Stromal cell of bone marrow (primary cell): ENCODE data around the gene MTHFD1L.
"Not testable (repeated sequence)": the region's sequence is repeated elsewhere in the genome, so short reads cannot be mapped to it uniquely, and the experiment has no call there.

Experiments used
- DNase-seq: peaks from one replicate; pipeline ENCODE4 v3.0.0-alpha.2; 2012; ENCODE audit warnings: low read depth

Gene MTHFD1L

DNA sequence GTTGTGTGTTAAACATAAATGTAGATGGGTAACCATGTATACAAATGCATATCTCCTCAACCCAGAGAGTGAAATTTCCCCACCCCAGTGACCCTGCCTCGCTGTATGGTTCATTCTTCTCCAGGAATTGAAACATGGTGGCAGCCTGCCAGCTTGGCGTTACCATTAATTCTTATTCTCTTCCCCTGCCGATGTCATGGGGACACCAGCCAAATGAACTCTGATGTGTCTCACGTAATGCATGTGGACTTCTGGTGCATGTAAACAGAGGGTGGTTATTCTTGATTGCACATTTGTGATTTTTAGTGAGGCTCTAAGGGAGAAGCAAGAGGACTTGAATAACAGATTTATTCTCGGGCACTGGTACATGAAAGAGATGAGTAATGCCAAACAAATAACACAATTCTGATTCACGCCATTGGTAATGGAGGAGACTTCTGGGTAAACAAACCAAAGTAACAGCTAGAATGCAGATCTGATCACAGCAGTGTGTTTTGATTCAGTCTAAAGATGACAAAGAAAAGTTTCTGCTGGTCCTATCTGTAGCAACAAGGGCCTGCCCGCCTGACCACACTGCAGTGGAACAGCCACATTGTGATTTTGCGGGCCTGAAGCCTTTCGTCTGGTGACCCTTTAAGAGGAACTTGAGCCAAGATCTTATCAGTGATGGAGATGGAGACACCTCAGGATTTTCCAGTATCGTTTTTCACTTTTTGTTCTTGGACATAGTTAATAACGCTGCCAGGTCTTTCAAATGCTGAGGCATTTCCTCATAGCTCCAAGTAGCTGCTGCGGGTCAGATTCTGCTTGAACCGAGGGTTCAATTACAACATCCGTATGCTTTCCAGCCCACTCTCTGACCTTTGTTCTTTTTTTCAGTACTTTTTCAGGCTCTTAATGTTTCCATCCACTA is 202.4 kb downstream of the MTHFD1L start:
- peak; percentile 94 for DNase-seq

DNA sequence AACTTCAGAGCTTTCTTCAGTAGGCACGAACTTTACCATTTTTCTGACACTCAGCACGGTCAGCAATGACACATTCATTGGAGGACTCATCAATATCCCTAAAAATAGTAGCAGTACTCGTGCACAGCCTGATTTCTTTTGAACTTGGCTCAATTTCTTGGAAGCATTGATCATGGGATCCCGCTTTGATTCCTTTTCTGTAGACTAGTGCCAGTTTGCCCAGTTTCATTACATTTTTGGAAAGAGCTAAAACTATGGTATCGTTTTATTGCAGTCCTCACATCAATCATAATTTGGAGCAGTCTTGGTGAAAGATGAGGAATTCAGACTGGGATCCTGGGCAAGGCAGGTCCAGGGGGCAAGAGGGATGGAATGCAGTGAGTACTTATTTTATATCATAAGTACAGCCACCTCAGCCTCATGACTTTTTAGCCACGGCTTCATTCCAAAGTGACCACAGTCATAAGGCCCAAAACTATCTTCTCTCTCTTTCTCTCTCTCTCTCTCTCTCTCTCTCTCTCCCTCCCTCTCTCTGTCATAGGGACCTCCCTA is 203.3 kb downstream of the MTHFD1L start:
- DNase-seq, result peak; percentile 72

DNA sequence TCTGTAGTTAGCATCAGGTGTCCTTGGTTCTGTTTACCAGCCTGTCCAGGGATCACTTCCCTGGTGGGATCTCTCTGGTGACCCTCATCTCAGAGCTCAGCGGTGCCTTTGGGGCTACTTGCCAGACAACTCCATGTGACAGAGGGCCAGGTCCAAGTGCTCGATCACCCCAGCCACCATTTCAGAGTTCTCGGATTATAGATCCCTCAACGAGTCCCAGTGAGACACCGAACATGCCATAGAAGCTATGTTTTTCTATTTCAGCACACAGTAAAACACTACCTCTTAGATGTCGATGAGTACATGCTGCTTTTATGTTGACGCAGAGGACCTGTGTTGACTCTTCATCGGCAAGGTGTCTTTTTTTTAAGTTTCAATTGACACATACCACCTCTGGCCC is 204.1 kb downstream of the MTHFD1L start:
- DNase-seq, result no peak

DNA sequence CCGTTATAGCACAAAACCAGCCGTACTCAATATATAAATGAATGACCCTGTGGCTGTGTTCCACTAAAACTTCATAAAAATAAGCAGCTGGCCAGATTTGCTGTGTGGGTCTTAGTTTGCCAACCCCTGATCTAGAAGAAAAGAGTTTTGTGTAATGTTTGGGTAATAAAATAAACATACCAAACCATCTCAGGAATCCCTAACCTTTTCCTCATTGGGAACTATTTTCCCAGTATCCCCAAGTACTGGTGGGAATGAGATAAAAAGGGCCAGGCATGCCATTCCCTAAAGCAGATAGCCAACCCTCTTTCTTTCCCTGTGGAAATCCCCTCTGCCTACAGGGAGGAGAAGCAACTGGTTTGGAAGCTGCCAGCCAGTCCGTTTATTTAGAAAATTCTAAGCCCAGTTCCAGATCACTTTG is 205.1 kb downstream of the MTHFD1L start:
- DNase-seq, result no peak

DNA sequence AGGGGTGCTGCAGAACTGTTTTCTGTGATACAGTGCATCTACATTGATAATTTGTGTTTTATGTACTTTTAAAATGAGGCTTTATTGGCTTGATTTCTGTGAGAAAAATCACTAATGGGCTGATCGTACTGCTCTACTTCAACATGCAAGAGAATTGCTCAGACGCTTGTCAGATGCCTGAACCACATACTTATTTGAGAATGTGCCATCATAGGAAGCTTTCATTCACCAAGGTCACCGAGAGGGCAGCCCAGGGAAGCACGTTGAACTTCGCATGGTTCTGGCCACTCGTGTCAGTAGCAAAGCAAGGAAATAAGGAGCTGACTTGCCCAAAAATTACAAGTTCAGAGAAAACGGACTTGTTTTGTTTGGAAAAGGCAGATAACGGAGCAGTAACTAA is 205.8 kb downstream of the MTHFD1L start:
- peak; percentile 91 for DNase-seq

DNA sequence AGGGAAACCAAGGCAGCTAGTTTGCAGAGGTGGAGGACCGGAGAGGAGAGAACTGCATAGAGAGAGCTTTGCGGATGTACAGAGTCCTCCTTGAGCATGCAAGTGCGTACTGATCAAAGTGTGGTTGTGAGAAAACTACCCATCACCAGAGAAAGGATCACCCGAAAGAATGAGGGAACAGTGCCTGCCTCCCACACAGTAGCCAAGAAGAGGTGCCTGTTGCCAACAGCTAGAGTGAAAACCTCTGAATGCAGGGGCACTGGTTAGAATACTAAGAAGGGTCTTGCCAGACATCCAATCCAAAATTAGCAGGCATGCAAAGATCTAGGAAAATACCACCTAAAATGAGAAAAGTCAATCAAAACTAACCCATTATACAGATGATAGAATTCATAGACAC is 207.6 kb downstream of the MTHFD1L start:
- DNase-seq, result no peak

DNA sequence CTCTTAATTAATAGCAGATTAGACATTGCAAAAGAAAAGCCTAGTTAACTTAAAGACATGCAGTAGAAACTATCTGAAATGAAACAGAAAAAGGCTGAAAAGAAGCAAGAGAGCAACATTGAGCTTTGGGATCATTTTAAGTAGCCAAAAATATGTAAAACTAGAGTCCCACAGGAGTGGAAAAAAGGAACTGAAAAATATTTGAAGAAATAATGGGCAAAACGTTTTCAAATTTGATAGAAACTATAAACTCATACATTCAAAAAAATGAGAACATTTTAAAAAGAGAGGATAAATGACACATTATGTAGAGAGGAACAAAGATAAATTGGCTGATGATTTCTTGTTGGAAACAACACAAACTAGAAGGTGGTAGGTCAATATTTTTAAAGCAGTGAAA is 208.2 kb downstream of the MTHFD1L start:
- no peak for DNase-seq

DNA sequence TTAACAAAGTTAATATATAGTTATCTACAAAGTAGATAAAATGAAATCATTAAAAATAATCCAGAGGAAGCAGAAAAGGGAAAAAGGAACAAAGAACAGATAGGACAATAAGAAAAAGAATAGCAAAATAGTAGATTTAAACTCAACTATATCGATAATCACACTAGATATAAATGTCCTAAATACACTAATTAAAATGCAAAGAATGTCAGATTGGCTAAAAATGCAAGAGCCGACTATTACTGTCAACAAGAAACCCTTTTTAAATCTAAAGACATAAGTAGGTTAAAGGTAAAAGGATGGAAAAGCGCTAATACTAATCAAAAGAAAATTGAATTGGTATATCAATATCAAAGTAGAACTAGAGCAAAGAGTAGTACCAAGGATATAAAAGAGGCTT is 209.5 kb downstream of the MTHFD1L start:
- no peak for DNase-seq

DNA sequence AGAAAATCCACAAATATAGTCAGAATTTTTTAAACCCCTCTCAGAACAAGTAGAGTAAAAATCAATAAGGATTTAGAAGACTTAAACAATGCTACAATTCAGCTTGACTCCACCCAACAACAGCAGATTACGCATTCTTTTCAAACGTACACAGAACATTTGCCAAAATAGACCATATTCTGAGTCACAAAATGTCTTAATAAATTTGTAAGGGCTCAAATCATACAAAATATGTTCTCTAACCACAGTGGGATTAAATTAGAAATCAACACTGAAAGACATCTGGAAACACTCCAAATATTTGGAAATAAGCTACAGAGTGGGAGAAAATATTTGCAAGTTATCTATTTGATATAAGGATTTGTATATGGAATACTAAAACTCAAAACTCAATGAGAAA is 210.0 kb downstream of the MTHFD1L start:
- no peak for DNase-seq

DNA sequence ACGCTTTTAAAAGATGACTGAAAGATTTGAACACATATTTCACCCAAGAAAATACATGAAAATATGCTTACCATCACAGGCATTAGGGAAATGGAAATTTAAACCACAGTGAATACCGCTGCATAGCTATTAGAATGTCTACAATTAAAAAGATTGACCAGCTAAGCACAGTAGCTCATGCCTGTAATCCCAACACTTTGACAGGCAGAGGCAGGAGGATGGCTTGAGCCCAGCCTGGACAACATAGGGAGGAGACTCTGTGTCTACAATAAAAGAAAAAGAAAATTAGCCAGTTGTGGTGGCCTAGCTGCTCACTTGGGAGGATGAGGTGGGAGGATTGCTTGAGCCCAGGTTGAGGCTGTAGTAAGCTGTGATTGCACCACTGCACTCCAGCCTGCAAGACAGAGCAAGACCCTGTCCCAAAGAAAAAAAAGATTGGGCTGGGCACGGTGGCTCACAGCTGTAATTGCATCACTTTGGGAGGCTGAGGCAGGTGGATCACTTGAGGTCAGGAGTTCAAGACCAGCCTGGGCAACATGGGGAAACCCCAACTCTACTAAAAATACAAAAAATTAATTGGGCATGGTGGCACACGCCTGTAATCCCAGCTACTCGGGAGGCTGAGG is 210.5 kb downstream of the MTHFD1L start:
- DNase-seq, result no peak

DNA sequence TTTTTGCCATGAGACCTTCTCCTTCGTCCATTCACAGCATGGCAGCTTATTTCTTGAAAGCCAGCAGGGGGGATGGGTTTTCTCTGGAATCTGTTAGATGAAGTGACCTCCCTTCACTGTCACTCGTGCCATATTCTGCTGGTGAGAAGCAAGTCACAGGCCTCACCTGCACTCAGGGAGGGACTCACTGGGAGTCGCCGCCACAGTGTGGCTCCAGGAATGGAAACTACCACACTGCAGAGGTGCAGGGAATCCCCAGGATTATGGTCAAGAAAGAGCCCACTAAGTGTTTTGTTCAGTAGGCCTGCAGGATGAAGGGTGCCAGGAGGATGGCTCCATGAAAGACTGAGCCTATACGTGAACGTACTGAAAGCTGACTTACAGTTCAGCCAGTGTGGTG is 213.2 kb downstream of the MTHFD1L start:
- DNase-seq, result no peak

DNA sequence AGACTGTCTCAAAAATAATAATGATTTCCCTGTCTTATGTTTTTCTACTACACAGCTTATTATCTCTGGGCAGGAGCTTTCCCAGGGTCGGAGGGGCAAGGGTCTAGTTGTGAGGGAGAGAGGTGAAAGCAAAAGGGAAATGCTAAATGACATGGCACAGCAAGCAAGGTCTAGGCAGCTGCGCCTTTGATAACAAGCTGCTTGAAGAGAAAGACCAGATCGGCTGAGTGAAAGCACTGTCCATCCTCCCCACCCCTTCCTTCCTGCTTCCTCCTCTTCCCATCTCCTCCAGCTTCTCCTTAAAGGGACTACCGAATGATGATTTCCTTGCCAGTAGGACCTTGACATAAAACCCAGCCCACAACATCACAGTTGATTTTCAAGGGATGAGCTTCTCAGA is 216.2 kb downstream of the MTHFD1L start:
- no peak for DNase-seq

DNA sequence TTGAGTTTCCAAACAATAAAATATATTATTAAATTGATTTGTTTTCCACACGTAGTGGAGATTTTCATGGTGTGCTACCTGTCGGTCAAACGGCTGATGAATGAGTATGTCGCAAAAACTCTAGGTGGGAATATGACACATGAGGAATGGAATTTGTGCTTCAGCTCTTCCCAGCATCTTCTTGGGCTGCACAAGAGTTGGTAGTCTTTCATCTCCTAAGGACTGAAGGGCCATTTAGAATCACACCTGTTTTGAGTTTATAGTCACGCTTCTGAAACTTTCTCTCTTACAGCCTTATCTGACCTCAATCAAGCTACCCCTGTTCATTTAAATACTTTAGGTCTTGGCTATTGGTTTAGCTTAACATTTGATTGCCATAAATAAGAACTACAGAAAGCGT is 216.6 kb downstream of the MTHFD1L start:
- no peak for DNase-seq

DNA sequence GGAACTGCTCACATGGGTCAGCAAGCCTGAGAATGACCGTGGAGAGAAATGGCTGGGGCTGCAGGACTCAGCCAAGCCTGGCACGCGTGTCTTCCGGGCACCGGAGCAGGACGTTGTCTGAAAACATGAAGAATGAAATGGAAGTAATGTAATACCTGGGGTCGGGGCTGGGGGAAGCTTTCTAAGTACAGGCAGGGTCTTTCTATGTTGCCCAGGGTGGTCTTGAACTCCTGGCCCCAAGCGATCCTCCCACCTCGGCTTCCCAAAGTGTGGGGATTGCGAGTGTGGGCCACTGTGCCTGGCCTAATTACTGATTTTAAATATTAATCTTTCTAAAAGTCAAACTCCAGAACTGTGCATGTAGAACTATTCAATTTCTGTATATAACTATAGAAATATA is 218.8 kb downstream of the MTHFD1L start:
- no peak for DNase-seq

DNA sequence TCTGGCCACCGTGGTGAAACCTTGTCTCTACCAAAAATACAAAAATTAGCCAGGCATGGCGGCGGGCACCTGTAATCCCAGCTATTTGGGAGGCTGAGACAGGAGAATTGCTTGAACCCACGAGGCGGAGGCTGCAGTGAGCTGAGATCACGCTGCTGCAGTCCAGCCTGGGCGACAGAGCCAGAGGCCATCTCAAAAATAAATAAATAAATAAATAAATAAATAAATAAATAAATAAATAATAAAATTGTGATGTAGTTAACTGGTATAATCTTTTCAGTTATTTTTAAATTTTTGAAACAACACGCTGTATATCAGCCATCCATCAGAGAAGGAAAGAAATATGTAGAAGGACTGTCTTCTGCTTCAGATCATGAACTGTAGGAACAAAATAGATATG is 221.6 kb downstream of the MTHFD1L start:
- DNase-seq, result not testable (repeated sequence)

DNA sequence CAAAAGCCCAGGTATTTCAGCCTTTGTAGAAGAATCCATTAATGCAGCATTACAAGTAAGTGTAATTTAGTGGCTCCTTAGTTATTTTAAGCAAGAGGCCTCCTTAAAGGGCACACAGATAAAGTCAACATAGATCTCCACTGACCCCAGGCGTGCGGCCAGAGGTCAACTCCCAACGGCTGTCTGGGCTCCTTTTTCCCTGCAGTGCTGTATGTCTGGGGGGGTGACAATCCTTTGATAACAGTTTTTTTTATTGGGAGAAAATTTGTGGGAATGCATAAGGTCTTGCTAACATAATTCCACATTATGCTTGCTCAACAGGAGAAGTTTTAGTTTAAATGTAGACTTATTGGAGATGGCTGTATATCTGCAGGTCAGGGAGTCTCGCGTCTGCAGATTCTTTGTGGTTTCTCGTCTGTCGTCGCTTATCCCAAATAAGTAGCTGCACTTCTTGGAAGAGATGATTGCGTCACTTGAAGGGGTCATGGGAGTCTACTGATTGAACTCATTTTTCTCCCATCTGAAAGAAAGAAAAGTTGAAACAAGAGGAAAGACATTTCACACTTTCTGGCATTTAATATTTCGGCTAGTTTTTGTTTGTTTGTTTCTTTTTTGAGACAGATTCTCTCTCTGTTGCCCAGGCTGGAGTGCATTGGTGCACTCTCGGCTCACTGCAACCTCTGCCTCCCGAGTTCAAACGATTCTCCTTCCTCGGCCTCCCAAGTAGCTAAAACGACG is 222.5 kb downstream of the MTHFD1L start:
- peak; percentile 53 for DNase-seq

DNA sequence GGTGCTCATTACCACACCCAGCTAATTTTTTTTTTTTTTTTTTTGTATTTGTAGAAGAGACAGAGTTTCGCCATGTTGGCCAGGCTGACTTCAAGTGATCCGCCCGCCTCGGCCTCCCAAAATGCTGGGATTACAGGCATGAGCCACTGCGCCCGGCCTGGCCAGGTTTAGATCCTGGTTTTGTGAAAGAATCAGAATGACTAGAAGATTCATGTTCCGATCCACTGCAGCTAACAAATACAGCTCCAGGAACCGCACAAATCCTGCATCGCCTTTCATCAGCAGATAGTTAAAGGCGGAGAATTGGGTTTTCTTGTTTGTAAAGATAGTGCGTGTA is 223.1 kb downstream of the MTHFD1L start:
- DNase-seq, result no peak

DNA sequence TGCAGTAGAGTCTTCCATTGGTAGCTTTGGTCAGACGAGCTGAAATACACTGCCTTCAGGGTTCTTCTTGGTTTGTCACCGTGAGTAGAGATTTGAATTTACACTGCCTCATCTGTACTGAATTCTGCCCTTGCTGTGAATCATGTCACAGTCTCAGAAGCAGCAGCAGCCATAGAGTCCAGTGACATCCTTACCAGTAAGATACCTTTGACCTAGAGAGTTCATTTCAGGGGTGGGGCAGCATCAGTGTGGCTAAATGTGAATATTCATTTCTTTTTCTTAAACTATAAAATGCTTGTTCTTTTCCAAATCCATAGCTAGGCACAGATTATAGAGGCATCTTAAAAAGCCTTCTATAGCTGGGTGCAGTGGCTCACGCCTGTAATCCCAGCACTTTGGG is 223.5 kb downstream of the MTHFD1L start:
- DNase-seq, result no peak

DNA sequence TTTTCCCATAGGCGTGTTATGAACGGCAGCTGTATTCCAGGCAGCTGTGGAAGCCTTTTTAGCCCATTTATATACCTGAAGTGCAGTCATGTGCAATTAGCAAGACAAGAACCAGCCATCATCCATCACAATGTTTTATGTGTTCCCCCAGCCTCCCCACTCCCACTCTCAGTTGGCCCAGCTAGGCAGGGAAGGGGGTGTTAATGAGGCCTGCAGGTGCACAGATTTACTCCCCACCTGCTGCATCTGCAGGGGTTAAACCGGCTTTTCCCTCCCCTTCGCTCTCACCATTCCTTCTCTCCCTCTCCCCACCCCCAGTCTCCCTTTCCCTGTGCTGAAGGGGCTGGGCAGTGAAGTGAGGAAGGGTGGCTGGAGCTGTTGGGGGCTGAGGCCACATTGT is 224.5 kb downstream of the MTHFD1L start:
- no peak for DNase-seq

DNA sequence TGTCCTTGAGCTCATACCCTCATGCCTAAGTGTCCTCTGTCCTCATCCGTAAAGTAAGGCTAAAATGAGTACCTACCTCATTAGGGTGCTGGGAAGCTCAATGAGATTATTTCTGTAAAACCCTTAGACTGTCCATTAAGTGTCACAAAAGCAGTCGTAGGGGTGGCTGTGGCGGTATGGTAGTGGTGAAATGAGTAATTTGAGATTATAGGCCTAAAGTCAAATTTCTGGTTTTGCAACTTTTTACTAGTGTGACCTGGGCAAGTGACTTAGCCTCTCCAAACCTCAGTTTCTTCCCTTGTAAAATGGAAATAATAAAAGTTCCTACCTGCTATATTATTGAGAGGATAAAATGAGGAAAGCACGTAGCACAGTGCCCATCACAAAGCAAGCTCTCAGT is 226.1 kb downstream of the MTHFD1L start:
- no peak for DNase-seq

DNA sequence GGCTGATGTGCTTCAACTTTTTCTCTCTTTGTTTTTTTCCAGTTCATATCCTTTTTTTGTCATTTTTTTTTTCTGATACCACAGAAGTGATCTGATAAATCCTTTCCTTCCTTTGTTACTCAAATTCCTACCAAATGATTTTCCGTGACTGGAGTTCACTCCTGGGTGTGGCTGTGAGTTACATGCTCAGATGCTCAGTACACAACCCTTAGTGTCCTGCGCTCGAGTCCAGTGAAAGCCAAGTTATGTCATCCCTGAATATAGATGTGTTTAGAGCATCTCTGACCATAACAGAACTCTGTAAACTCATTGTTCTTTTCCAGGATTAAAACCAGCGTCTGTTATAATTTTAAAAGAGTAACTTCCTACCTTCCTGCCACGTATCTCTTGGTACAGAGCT is 227.1 kb downstream of the MTHFD1L start:
- no peak for DNase-seq

DNA sequence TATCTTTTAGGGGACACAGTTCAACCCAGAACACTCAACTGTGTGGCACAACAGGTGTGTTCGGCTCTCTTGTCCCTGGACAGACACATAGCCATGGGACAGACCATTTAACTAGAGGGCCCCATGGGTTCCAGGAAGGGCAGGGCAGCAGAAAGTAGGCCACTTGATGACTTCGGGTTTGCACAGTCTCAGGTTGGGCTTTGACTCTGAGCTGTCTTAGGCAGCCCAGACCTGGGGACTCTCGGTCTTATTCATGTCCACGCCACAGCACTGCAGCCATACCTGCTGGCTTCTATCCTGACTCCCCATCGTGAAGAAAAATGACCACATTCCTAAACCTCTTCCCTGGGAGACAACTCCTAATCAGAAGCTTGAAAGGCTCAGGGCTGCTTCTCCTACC is 228.2 kb downstream of the MTHFD1L start:
- no peak for DNase-seq
